ENCODE results near the gene UBALD2.
A peak's percentile ranks its signal among the peaks of the same experiment; 100 is the strongest.
"Not testable (repeated sequence)": the region's sequence is repeated elsewhere in the genome, so short reads cannot be mapped to it uniquely, and the experiment has no call there.

The UBALD2 gene

DNA sequence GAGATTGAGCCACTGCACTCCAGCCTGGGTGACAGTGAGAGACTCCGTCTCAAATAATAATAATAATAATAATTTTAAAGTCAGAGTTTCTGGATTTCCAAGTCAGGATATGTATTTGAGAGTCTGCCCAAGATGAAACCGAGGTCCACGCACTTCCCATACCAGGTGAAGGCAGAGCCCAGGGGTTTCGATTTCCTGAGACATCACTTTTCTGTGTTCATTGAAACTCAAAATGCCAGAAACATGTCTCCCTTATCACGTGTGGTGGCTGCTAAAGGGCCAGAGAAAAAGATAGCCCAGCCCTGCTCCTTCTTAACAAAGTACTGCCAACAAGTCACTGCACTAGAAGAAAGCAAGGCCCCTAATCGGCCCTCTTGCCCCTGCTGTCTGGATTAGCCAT lies 15.0 kb upstream of the UBALD2 start:
- Histone ChIP-seq H3K36me3 (ENCODE audit: control insufficient read depth, insufficient read depth, low read length) (no peaks in the 10 kb centered on the region), H3K4me3 (replicated peaks; ENCODE audit: low read depth, low read length) (no peak overlapping the region), H3K27me3 (replicated peaks; ENCODE audit: control insufficient read depth, insufficient read depth, low read length) (no peaks in the 10 kb centered on the region)
- TF ChIP-seq, protein P1, sequence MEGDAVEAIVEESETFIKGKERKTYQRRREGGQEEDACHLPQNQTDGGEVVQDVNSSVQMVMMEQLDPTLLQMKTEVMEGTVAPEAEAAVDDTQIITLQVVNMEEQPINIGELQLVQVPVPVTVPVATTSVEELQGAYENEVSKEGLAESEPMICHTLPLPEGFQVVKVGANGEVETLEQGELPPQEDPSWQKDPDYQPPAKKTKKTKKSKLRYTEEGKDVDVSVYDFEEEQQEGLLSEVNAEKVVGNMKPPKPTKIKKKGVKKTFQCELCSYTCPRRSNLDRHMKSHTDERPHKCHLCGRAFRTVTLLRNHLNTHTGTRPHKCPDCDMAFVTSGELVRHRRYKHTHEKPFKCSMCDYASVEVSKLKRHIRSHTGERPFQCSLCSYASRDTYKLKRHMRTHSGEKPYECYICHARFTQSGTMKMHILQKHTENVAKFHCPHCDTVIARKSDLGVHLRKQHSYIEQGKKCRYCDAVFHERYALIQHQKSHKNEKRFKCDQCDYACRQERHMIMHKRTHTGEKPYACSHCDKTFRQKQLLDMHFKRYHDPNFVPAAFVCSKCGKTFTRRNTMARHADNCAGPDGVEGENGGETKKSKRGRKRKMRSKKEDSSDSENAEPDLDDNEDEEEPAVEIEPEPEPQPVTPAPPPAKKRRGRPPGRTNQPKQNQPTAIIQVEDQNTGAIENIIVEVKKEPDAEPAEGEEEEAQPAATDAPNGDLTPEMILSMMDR (IDR thresholded peaks at IDR 0.05; ENCODE audit: insufficient read depth, low read length, poor library complexity, severe bottlenecking): no peak
- DNase-seq (ENCODE audit: extremely low read depth, insufficient read length): no peak

DNA sequence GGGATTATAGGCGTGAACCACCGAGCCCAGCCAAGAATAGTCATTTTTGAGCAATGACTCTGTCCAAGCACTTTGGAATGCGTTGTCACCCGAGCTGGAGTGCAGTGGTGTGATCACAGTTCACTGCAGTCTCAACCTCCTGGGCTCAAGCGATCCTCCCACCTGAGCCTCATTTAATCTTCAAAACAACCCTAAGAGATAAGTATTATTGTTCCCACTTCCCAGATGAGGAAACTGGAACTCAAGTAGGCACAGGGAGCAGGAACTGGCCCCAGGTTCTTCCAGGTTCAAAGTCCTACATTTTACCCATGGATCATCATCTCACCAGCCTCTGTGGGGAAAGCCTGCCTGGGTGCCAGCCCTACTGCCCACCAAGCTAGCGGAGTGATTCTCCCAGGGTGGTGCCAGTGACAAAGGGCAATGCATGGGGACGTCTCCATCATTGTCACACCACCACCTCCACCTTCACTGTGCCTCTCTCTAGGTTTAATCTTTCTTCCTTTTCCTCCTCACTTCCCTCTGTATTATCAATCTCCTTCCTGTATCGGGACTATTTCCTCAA lies 13.6 kb upstream of the UBALD2 start:
- H3K27me3 ChIP-seq (replicated peaks; ENCODE audit: control insufficient read depth, insufficient read depth, low read length): no peaks in the 10 kb centered on the region
- TF ChIP-seq, protein P1 (IDR thresholded peaks at IDR 0.05; ENCODE audit: insufficient read depth, low read length, poor library complexity, severe bottlenecking): no peak
- no peak overlapping the region for H3K4me3 ChIP-seq (replicated peaks; ENCODE audit: low read depth, low read length)
- DNase-seq (ENCODE audit: extremely low read depth, insufficient read length): no peak
- H3K36me3 ChIP-seq (ENCODE audit: control insufficient read depth, insufficient read depth, low read length): no peaks in the 10 kb centered on the region

DNA sequence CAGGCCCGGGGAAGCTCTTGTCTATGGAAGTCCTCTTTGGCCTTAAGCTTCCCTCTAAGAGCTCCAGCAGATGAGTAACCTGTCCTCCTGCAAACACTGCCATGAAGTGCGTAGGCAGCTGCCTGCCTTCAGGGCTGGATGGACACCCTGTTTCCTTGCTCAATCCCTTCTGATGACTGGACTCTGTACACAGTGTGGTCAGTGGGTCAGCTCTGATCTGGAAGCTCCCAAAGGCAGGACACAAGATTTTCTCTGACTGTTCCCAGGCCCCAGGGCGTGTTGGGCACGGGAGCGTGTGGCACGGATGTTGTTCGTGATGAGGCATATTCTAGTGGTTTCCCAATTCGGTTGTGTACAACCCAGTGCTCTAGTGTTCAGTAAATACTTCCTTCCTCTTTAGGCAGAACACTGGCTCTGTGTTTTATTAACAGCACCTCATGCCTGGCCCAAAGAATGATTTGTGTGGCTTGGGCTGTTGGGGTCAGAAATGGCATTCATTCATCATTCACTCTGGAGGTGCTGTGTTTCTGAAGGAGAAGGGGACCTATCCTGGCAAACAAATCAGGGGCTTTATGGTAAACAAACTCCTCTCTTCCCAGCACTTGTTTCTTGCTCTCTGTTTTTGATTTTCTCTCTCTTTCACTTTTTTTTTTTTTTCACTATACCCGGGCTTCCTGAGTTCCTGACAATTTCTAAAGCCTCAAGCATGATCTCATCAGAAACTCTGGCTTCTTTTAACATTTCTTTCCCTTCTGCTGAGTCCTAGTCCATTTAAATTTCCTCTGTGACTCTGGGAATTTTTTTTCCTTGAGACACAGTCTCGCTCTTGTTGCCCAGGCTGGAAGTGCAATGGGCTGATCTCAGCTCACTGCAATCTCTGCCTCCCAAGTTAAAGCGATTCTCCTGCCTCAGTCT lies 12.9 kb upstream of the UBALD2 start:
- no peaks in the 10 kb centered on the region for H3K36me3 ChIP-seq (ENCODE audit: control insufficient read depth, insufficient read depth, low read length)
- peak overlapping the region; percentile 10; the same call in 1 of the 2 replicates for H3K4me3 ChIP-seq (replicated peaks; ENCODE audit: low read depth, low read length)
- TF ChIP-seq, protein P1 (IDR thresholded peaks at IDR 0.05; ENCODE audit: insufficient read depth, low read length, poor library complexity, severe bottlenecking): no peak
- DNase-seq (ENCODE audit: extremely low read depth, insufficient read length): peak; percentile 55
- H3K27me3 ChIP-seq (replicated peaks; ENCODE audit: control insufficient read depth, insufficient read depth, low read length): no peaks in the 10 kb centered on the region

DNA sequence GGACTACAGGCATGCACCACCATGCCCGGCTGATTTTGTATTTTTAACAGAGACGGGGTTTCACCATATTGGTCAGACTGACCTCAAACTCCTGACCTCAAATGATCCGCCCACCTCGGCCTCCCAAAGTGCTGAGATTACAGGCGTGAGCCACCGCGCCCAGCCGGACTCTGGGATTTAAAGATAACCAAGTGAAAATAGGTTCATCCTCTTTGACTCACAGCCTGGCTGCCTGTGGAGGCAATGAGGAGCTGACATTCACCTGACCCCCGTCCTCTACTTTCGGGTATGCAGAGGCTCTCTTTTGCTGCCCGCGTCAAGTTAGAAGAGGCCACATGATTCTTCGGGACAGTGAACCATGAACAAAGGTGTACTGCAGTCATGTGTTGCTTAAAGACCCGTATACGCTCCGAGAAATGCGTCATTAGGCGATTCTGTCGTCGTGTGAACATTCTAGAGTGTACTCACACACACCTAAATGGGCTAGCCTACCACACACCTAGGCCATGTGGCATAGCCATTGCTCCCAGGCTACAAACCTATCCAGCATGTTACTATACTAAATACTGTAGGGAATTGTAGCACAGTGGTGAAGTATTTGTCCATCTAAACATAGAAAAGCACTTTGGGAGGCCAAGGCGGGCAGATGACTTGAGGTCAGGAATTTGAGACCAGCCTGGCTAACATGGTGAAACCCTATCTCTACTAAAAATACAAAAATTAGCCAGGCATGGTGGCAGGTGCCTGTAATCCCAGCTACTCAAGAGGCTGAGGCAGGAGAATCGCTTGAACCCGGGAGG lies 12.0 kb upstream of the UBALD2 start:
- not testable (repeated sequence) for H3K27me3 ChIP-seq (replicated peaks; ENCODE audit: control insufficient read depth, insufficient read depth, low read length); DNase-seq (ENCODE audit: extremely low read depth, insufficient read length); H3K4me3 ChIP-seq (replicated peaks; ENCODE audit: low read depth, low read length); H3K36me3 ChIP-seq (ENCODE audit: control insufficient read depth, insufficient read depth, low read length)

DNA sequence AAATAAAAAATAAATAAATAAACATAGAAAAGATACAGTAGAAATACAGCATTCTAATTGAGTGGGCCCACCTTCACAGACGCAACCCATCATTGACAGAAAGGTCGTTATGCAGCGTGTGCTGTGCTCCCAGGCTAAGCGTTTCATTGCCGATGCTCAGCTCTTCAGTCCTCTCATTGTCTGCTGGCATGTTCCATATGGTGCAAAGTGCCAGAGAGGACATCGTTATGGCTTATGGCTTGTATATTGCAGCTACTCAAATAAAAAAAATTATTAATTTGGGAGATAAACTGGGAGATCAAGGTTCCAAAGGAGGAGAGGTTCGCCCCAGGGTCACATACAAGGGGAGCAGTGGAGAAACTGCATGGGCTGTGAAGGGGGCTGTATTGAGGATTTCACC lies 11.3 kb upstream of the UBALD2 start:
- TF ChIP-seq, protein P1 (IDR thresholded peaks at IDR 0.05; ENCODE audit: insufficient read depth, low read length, poor library complexity, severe bottlenecking): no peak

DNA sequence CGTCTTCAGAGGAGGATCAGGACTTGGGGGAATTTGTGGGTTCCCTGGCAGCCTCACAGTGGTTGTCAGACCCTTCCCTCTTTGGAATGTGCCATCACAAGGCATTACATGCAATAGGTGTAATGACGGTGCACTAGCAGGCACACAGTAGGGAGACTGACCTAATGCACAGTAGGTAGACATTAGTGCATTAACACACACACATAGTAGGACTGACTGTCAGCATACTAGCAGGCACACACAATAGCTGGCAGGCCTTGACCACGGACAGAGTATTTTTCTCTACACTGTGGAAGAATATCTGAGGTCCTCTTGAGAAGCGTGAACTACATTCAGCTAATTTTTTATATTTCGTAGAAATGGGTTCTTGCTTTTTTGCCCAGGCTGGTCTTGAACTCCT lies 10.9 kb upstream of the UBALD2 start:
- Histone ChIP-seq H3K36me3 (ENCODE audit: control insufficient read depth, insufficient read depth, low read length) (no peaks in the 10 kb centered on the region), H3K4me3 (replicated peaks; ENCODE audit: low read depth, low read length) (no peak overlapping the region), H3K27me3 (replicated peaks; ENCODE audit: control insufficient read depth, insufficient read depth, low read length) (no peaks in the 10 kb centered on the region)
- no peak for DNase-seq (ENCODE audit: extremely low read depth, insufficient read length)
- TF ChIP-seq, protein P1 (IDR thresholded peaks at IDR 0.05; ENCODE audit: insufficient read depth, low read length, poor library complexity, severe bottlenecking): no peak

More for the DNA sequence above, 11.3 kb upstream of the UBALD2 start:
- no peak for DNase-seq (ENCODE audit: extremely low read depth, insufficient read length)
- no peak overlapping the region for H3K4me3 ChIP-seq (replicated peaks; ENCODE audit: low read depth, low read length)
- H3K27me3 ChIP-seq (replicated peaks; ENCODE audit: control insufficient read depth, insufficient read depth, low read length): no peaks in the 10 kb centered on the region
- H3K36me3 ChIP-seq (ENCODE audit: control insufficient read depth, insufficient read depth, low read length): no peaks in the 10 kb centered on the region

Data from GM06990 (cell line).